Measurements from ENCODE around the gene CLEC4M.
"Not testable (repeated sequence)": the region's sequence is repeated elsewhere in the genome, so short reads cannot be mapped to it uniquely, and the experiment has no call there.

The CLEC4M gene

GRCh38 chr19:7740682-7741054, 22.4 kb upstream of the CLEC4M start:
- DNase-seq (ENCODE audit: low spot score) = no peak

GRCh38 chr19:7742575-7742974, 20.5 kb upstream of the CLEC4M start:
- DNase-seq (ENCODE audit: low spot score) = no peak

GRCh38 chr19:7742991-7743390, 20.1 kb upstream of the CLEC4M start:
- no peak for DNase-seq (ENCODE audit: low spot score)

- DNase-seq (ENCODE audit: low spot score) = no peak
Measured at GRCh38 chr19:7743425-7743841, 19.6 kb upstream of the CLEC4M start.

GRCh38 chr19:7744199-7744786, 18.8 kb upstream of the CLEC4M start:
- no peak for DNase-seq (ENCODE audit: low spot score)

- DNase-seq (ENCODE audit: low spot score) = no peak
Measured at GRCh38 chr19:7744871-7745650, 18.0 kb upstream of the CLEC4M start.

GRCh38 chr19:7746306-7746705, 16.7 kb upstream of the CLEC4M start:
- not testable (repeated sequence) for DNase-seq (ENCODE audit: low spot score)

- no peak for DNase-seq (ENCODE audit: low spot score)
Measured at GRCh38 chr19:7746903-7747884, 15.8 kb upstream of the CLEC4M start, which contains the start of gene CD209. Gene CD209 (minus strand): TSS chr19:7747534. CDS start chr19:7747511, 23 bp downstream.

GRCh38 chr19:7748171-7748570, 14.9 kb upstream of the CLEC4M start:
- no peak for DNase-seq (ENCODE audit: low spot score)

GRCh38 chr19:7748756-7749155, 14.3 kb upstream of the CLEC4M start:
- peak; percentile 40 for DNase-seq (ENCODE audit: low spot score)

- no peak for DNase-seq (ENCODE audit: low spot score)
Measured at GRCh38 chr19:7751157-7751783, 11.8 kb upstream of the CLEC4M start.

- DNase-seq (ENCODE audit: low spot score) = no peak
Measured at GRCh38 chr19:7756258-7756657, 6.8 kb upstream of the CLEC4M start.

- no peak for DNase-seq (ENCODE audit: low spot score)
Measured at GRCh38 chr19:7757358-7757757, 5.7 kb upstream of the CLEC4M start.

- no peak for DNase-seq (ENCODE audit: low spot score)
Measured at GRCh38 chr19:7759156-7759555, 3.9 kb upstream of the CLEC4M start.

GRCh38 chr19:7763696-7764095, 653 bp downstream of the CLEC4M start:
- DNase-seq (ENCODE audit: low spot score) = no peak

GRCh38 chr19:7764157-7764556, 1.1 kb downstream of the CLEC4M start:
- not testable (repeated sequence) for DNase-seq (ENCODE audit: low spot score)

GRCh38 chr19:7765043-7765442, 2.0 kb downstream of the CLEC4M start:
- DNase-seq (ENCODE audit: low spot score) = not testable (repeated sequence)

GRCh38 chr19:7766535-7766934, 3.5 kb downstream of the CLEC4M start:
- no peak for DNase-seq (ENCODE audit: low spot score)

GRCh38 chr19:7767487-7767886, 4.4 kb downstream of the CLEC4M start:
- DNase-seq (ENCODE audit: low spot score) = no peak

GRCh38 chr19:7769171-7769570, 6.1 kb downstream of the CLEC4M start:
- DNase-seq (ENCODE audit: low spot score) = no peak

- DNase-seq (ENCODE audit: low spot score) = no peak
Measured at GRCh38 chr19:7771072-7771471, 8.0 kb downstream of the CLEC4M start.

- peak; percentile 16 for DNase-seq (ENCODE audit: low spot score)
Measured at GRCh38 chr19:7772752-7773291, 9.8 kb downstream of the CLEC4M start.
